MM.1S (cell line): Measurements from ENCODE around the gene CHGA.

Experiments
- DNase-seq: peaks from one replicate; pipeline ENCODE4 v3.0.0-alpha.2; 2015
- H2AFZ ChIP-seq: fragments of 300-600 bp; sonication (generic); 2 replicates; pipeline ENCODE4 v1.6.0; 2016; ENCODE audit warnings: antibody characterized with exemption, low read length
- H3F3A ChIP-seq: fragments of 300-600 bp; sonication (generic); 2 replicates; pipeline ENCODE4 v1.6.1; 2016; ENCODE audit warnings: mild to moderate bottlenecking, antibody characterized with exemption, low read length, moderate library complexity, mixed read lengths; ENCODE audit not compliant: insufficient read depth
- H3K27ac ChIP-seq: fragments of 300-600 bp; sonication (generic); 2 replicates; pipeline ENCODE4 v1.5.1; 2016; ENCODE audit warnings: mild to moderate bottlenecking, low read length
- H3K27me3 ChIP-seq: fragments of 300-600 bp; sonication (generic); replicated peaks from 2 replicates; pipeline ENCODE4 v1.6.0; 2016; ENCODE audit warnings: low read length; ENCODE audit not compliant: insufficient read depth
- H3K36me3 ChIP-seq: fragments of 300-600 bp; sonication (generic); replicated peaks from 2 replicates; pipeline ENCODE4 v1.6.1; 2016; ENCODE audit warnings: mild to moderate bottlenecking, low read length, mixed read lengths; ENCODE audit not compliant: insufficient read depth
- H3K4me1 ChIP-seq: fragments of 300-600 bp; sonication (generic); 2 replicates; pipeline ENCODE4 v1.6.1; 2016; ENCODE audit warnings: low read length, mixed read lengths
- H3K4me2 ChIP-seq: fragments of 300-600 bp; sonication (generic); 2 replicates; pipeline ENCODE4 v1.6.0; 2016; ENCODE audit warnings: low read depth, low read length
- H3K4me3 ChIP-seq: fragments of 300-600 bp; sonication (generic); 2 replicates; pipeline ENCODE4 v1.5.1; 2016; ENCODE audit warnings: low read length, mixed read lengths
- H3K79me2 ChIP-seq: fragments of 300-600 bp; sonication (generic); 2 replicates; pipeline ENCODE4 v1.6.1; 2016; ENCODE audit warnings: mixed run types, low read length, mixed read lengths
- H3K9ac ChIP-seq: fragments of 300-600 bp; sonication (generic); 2 replicates; pipeline ENCODE4 v1.6.1; 2016; ENCODE audit warnings: low read length, mixed read lengths
- H3K9me2 ChIP-seq: fragments of 300-600 bp; sonication (generic); replicated peaks from 2 replicates; pipeline ENCODE4 v1.6.1; 2016; ENCODE audit warnings: mild to moderate bottlenecking, low read length, mixed read lengths; ENCODE audit not compliant: insufficient read depth
- H3K9me3 ChIP-seq: fragments of 300-600 bp; sonication (generic); replicated peaks from 2 replicates; pipeline ENCODE4 v1.6.1; 2016; ENCODE audit warnings: mild to moderate bottlenecking, low read length, mixed read lengths; ENCODE audit not compliant: insufficient read depth
- H4K20me1 ChIP-seq: fragments of 300-600 bp; sonication (generic); 2 replicates; pipeline ENCODE4 v1.6.1; 2016; ENCODE audit warnings: mild to moderate bottlenecking, low read length, moderate library complexity, mixed read lengths; ENCODE audit not compliant: insufficient read depth
- EZH2 ChIP-seq: fragments of 300-600 bp; sonication (generic); optimal IDR thresholded peaks from 2 replicates; pipeline ENCODE3; 2017; ENCODE audit warnings: low read depth, mild to moderate bottlenecking, antibody characterized with exemption, low read length, mixed read lengths
- EZH2phosphoT487 ChIP-seq: fragments of 300-600 bp; sonication (generic); IDR thresholded peaks from 2 replicates; pipeline ENCODE4 v1.6.1; 2018; ENCODE audit warnings: antibody characterized with exemption, low read length
- TF ChIP-seq, protein P1 (sequence below): fragments of 300-600 bp; sonication (generic); IDR thresholded peaks from 2 replicates; pipeline ENCODE4 v1.5.1; 2016; ENCODE audit warnings: antibody characterized with exemption, low read length, mixed read lengths

The CHGA gene

DNA sequence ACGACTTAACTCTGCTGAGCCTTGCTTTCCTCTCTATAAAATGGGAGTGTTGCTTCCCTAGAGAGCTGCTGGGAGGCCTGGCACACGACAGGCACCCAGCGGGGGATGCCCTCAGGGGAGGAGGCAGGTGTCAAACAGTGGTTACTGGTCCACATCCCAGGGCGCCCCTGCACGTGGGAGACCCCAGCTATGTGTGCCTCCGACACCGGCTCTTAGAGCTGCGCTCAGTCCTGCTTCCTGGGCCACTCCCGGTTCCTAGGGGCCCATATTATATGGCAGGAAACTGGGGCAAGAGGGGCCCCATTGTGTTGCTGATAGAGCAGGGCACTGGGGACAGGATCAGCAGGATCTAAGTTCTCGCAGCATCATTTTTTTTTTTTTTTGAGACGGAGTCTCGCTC is 47.3 kb downstream of the CHGA start:
- Histone ChIP-seq H3F3A (no peaks in the 10 kb centered on the region), H3K36me3 (no peaks in the 10 kb centered on the region), H3K27ac (no peak overlapping the region), H3K4me2 (no peak overlapping the region), H3K4me1 (no peaks in the 10 kb centered on the region), H3K4me3 (no peak overlapping the region), H3K9me3 (no peaks in the 10 kb centered on the region), H3K9me2 (no peaks in the 10 kb centered on the region), H3K9ac (no peak overlapping the region), H4K20me1 (no peaks in the 10 kb centered on the region), H3K27me3 (no peaks in the 10 kb centered on the region), H3K79me2 (no peaks in the 10 kb centered on the region), H2AFZ (no peak overlapping the region)
- DNase-seq = no peak
- TF ChIP-seq EZH2 (no peak), EZH2phosphoT487 (no peak)
- TF ChIP-seq, protein P1, sequence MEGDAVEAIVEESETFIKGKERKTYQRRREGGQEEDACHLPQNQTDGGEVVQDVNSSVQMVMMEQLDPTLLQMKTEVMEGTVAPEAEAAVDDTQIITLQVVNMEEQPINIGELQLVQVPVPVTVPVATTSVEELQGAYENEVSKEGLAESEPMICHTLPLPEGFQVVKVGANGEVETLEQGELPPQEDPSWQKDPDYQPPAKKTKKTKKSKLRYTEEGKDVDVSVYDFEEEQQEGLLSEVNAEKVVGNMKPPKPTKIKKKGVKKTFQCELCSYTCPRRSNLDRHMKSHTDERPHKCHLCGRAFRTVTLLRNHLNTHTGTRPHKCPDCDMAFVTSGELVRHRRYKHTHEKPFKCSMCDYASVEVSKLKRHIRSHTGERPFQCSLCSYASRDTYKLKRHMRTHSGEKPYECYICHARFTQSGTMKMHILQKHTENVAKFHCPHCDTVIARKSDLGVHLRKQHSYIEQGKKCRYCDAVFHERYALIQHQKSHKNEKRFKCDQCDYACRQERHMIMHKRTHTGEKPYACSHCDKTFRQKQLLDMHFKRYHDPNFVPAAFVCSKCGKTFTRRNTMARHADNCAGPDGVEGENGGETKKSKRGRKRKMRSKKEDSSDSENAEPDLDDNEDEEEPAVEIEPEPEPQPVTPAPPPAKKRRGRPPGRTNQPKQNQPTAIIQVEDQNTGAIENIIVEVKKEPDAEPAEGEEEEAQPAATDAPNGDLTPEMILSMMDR = no peak

DNA sequence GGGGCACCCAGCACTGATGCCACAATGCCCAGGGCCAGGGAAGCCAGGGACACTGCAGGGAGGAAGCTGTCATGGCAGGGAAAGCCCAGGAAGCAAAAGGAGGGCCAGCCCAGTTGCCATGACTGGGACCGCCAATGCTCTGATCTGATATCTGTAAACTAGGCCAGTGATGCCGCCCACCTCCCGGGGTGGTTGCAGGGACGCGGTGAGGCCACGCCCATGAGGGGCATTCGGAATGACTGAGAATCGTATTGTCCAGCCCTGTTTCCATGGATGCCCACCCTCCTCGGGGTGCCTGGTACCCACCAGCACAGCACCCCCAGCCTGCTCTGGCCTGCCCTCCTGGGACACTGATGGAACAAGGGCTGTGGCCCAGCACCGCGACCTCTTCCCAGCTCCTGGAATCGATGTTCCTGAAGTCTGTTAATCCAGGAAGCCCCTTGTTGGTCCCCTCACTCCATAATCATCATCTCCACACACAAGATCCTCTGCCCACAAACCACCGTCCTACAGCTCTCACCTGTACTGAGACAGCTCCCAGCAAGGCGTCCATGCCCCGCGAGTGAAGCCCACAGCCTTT is 48.7 kb downstream of the CHGA start:
- Histone ChIP-seq H2AFZ (no peak overlapping the region), H3K4me2 (no peak overlapping the region), H4K20me1 (no peaks in the 10 kb centered on the region), H3F3A (no peaks in the 10 kb centered on the region), H3K36me3 (no peaks in the 10 kb centered on the region), H3K4me3 (no peak overlapping the region), H3K27ac (no peak overlapping the region), H3K9ac (no peak overlapping the region), H3K9me3 (no peaks in the 10 kb centered on the region), H3K4me1 (no peaks in the 10 kb centered on the region), H3K27me3 (no peaks in the 10 kb centered on the region), H3K9me2 (no peaks in the 10 kb centered on the region), H3K79me2 (no peaks in the 10 kb centered on the region)
- TF ChIP-seq EZH2phosphoT487 (no peak), EZH2 (no peak)
- TF ChIP-seq, protein P1 = no peak
- DNase-seq = no peak

DNA sequence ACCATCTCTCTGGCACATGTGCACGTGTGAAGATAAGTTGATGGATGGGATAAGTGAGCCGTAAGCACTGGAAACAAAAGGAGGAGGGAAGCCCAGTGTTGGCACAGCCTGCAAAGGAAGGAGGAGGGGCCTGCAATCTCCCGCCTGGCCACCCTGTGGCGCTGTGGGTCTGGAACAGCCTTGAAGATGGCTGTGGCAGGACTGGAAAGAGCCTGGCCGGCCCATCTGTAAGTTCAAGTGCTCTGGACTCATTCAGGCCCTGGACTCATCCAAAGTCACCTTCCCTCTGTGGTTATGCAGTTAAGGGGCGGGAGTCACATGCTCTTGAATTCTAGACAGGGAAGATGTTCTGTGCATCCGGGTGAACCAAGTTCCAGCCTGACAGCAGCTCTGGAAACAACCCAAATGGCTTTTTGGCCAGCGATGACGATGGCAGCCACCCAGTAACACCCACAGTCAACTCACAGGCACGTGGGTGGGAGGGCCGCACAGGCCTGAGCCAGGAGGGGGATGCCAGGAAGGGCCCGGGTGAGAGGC is 50.4 kb downstream of the CHGA start:
- Histone ChIP-seq H3K4me1 (no peaks in the 10 kb centered on the region), H3K4me2 (no peak overlapping the region), H3K9ac (no peak overlapping the region), H3K9me3 (no peaks in the 10 kb centered on the region), H3F3A (no peaks in the 10 kb centered on the region), H4K20me1 (no peaks in the 10 kb centered on the region), H2AFZ (no peak overlapping the region), H3K4me3 (no peak overlapping the region), H3K79me2 (no peaks in the 10 kb centered on the region), H3K36me3 (no peaks in the 10 kb centered on the region), H3K27ac (no peak overlapping the region), H3K9me2 (no peaks in the 10 kb centered on the region), H3K27me3 (no peaks in the 10 kb centered on the region)
- TF ChIP-seq EZH2 = no peak
- TF ChIP-seq, protein P1 = peak; percentile 18
- DNase-seq = no peak
